Keratinocyte (primary cell): ENCODE data around the gene CCR9.

Experiments used
- CTCF ChIP-seq, 3 experiments: IDR thresholded peaks in 1 of 3; conservative IDR thresholded peaks in 1 of 3; optimal IDR thresholded peaks in 1 of 3; 2 replicates in 2 of 3; 3 replicates in 1 of 3; pipeline versions ENCODE3 to v1.5.1; 2011; ENCODE audit warnings: low read length in 3 of 3, mild to moderate bottlenecking in 3 of 3, moderate library complexity in 2 of 3, control low read depth in 1 of 3, inconsistent platforms in 1 of 3; ENCODE audit not compliant: insufficient read depth in 2 of 3; ENCODE audit errors: extremely low read depth in 1 of 3
- EZH2 ChIP-seq: IDR thresholded peaks from one replicate; pipeline ENCODE4 v1.6.1; 2012; ENCODE audit warnings: inconsistent platforms, mild to moderate bottlenecking, low read length, moderate library complexity

DNA sequence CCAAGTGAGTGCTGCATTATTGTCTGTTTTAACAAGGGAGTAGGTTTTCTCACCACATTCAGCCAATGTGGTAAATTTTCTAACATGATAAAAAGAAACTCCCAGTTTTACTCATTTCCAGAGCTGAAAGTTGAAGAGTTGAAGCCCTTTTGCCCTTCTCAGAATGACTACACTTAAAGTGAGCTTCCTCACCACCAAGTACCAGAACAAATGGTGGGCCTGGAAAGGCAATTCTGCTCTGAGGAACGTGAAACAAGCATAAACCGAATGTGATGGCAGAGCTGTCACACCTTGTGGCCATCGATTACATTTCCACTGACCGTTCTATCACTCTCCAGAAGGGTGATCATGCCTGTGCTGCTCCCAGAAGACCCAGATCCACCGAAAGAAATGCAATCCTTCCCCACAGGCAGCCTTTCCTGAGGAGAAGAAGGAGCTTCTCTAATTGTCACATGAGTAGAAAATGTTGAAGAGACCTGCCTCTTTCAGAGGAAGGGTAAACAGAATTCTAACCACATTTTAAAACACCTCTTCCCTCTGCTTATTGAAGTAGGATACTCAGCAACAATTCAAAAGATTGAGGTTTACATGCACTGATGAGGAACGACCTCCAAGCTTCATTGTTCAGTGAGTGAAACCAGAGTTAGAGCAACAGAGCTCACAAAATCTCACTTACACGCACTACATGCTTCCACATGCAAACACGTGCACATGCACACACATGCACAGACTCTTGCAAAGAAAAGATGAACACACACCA is 21.4 kb upstream of the CCR9 start:
- no peak for TF ChIP-seq EZH2
- no peak for TF ChIP-seq CTCF (optimal IDR thresholded peaks at IDR 0.05 in 1 of 3, IDR thresholded peaks at IDR 0.05 in 1 of 3, conservative IDR thresholded peaks at IDR 0.05 in 1 of 3; ENCODE audit: extremely low read depth in 1 of 3, insufficient read depth in 2 of 3, low read length in 3 of 3)
